IMR-90 (cell line): ENCODE data around the gene OR2T6.

Experiments used
- CEBPB ChIP-seq: IDR thresholded peaks from 2 replicates; pipeline ENCODE4 v1.6.1; 2012; ENCODE audit warnings: low read depth, low read length, improper control_type of control experiment
- MXI1 ChIP-seq: IDR thresholded peaks from 2 replicates; pipeline ENCODE4 v1.6.1; 2012; ENCODE audit warnings: low read depth, mild to moderate bottlenecking, low read length, moderate library complexity, borderline replicate concordance
- POLR2A ChIP-seq: IDR thresholded peaks from 2 replicates; pipeline ENCODE4 v1.6.1; 2012; ENCODE audit warnings: mild to moderate bottlenecking, low read depth, low read length
- RAD21 ChIP-seq: IDR thresholded peaks from 2 replicates; pipeline ENCODE4 v1.6.1; 2012; ENCODE audit warnings: low read length, improper control_type of control experiment
- TF ChIP-seq, protein P1 (sequence below): conservative IDR thresholded peaks from 2 replicates; pipeline ENCODE4 v1.5.1; 2012; ENCODE audit warnings: mild to moderate bottlenecking, low read depth, low read length, improper control_type of control experiment

DNA sequence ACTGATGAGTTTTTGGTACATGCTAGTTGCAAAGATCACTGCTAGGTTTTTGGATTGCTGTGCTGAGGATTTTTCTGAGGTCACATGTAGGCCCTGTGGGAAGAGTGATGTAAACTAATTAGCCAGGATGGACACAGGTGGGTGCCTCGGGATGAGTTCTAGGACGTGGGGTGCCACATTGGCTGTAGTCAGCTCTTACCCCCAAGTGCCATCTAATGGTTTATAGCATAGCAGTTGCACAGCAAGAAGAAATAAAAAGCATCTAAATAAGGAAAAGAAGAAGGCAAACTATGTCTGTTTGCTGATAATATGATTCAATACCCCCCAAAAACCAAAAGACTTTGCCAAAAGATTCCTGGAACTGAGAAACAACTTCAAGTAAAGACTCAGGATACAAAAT, 17.5 kb downstream of the OR2T6 start:
- no peak for TF ChIP-seq RAD21
- TF ChIP-seq, protein P1, sequence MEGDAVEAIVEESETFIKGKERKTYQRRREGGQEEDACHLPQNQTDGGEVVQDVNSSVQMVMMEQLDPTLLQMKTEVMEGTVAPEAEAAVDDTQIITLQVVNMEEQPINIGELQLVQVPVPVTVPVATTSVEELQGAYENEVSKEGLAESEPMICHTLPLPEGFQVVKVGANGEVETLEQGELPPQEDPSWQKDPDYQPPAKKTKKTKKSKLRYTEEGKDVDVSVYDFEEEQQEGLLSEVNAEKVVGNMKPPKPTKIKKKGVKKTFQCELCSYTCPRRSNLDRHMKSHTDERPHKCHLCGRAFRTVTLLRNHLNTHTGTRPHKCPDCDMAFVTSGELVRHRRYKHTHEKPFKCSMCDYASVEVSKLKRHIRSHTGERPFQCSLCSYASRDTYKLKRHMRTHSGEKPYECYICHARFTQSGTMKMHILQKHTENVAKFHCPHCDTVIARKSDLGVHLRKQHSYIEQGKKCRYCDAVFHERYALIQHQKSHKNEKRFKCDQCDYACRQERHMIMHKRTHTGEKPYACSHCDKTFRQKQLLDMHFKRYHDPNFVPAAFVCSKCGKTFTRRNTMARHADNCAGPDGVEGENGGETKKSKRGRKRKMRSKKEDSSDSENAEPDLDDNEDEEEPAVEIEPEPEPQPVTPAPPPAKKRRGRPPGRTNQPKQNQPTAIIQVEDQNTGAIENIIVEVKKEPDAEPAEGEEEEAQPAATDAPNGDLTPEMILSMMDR = no peak
- TF ChIP-seq CEBPB = no peak
- no peak for TF ChIP-seq MXI1
- no peak for TF ChIP-seq POLR2A
